ENCODE measurements around the gene C1QTNF2.

C1QTNF2 gene

DNA sequence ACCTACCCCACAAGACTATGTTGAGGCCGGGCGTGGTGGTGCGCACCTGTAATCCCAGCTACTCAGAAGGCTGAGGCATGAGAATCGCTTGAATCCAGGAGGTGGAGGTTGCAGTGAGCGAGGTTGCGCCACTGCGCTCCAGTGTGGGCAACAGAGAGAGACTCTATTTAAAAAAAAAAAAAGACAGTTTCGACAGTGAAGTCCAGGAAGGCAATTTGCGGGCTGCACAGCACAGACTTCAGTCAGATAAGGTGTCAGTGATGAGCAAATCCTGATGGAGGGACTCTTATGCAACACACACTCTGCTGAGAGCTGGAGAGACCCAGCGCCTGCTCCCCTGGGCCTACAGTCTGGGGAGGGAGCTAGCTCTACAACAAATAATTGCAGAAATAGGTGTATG is 72.2 kb downstream of the C1QTNF2 start:
- peak; percentile 69 for DNase-seq (ENCODE audit: low spot score)

DNA sequence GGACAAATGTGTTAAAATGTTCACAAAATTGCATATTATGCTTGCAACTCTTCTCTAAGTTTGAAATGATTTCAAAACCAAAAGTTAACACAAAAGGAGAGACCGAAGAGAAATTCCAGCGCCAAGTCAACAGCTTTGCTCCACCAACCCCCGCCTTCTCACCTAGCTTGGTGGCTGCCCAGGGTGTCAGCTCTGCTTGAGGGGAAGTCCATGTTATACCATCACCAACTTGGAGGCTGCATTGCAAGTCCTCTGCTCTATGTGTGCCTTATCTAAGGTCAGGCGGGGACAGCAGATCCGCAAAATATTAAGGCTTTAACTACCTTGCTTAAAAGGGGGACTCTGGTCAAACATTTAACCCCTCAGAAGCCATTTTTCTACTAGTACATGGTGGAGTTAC is 72.7 kb downstream of the C1QTNF2 start:
- no peak for DNase-seq (ENCODE audit: low spot score)
